A673 (cell line): ENCODE data around the gene FXYD3. TPM values are rescaled to one million over a fixed set of nuclear protein-coding genes. Genes with fewer than 3 reads are reported as not detected.

Source experiments
- BruUV-seq: library from RNA; stranded (reverse); fragments of 400-500 nt; replicated peaks from 2 replicates; lab custom pipeline; 2021; lab: Mats Ljungman, UMichigan
- CTCF ChIA-PET: fragments of 300-600 bp; sonication (Branson Sonifier 250); formaldehyde crosslinking; loops from one replicate; lab custom pipeline; 2022; ENCODE audit warnings: antibody characterized with exemption; lab: Charles Lee
- POLR2A ChIA-PET: fragments of 300-600 bp; sonication (Branson Sonifier 250); formaldehyde crosslinking; loops from one replicate; lab custom pipeline; 2022; ENCODE audit warnings: antibody characterized with exemption; ENCODE audit not compliant: low non-redundant PET; lab: Charles Lee
- DNase-seq: peaks from one replicate; pipeline ENCODE4 v3.0.0-alpha.2; 2015; ENCODE audit warnings: low spot score
- H3K27ac ChIP-seq: fragments of 200-600 bp; sonication (generic); 2 replicates; pipeline ENCODE4 v1.5.1; 2016; ENCODE audit warnings: mixed run types, low read depth, mild to moderate bottlenecking, mixed read lengths, antibody characterized with exemption, low read length; ENCODE audit not compliant: poor library complexity, severe bottlenecking
- H3K27me3 ChIP-seq: fragments of 200-600 bp; sonication (generic); replicated peaks from 2 replicates; pipeline ENCODE4 v1.6.1; 2017; ENCODE audit warnings: mixed run types, low read depth, mild to moderate bottlenecking, mixed read lengths, antibody characterized with exemption, low read length; ENCODE audit not compliant: insufficient read depth, poor library complexity
- H3K36me3 ChIP-seq: fragments of 200-600 bp; sonication (generic); 2 replicates; pipeline ENCODE4 v1.6.1; 2016; ENCODE audit warnings: mixed run types, mild to moderate bottlenecking, mixed read lengths, antibody characterized with exemption, low read length; ENCODE audit not compliant: insufficient read depth, poor library complexity, severe bottlenecking
- H3K4me1 ChIP-seq: fragments of 200-600 bp; sonication (generic); 2 replicates; pipeline ENCODE4 v1.6.1; 2017; ENCODE audit warnings: mixed run types, mild to moderate bottlenecking, mixed read lengths, antibody characterized with exemption, low read length; ENCODE audit not compliant: insufficient read depth, poor library complexity, severe bottlenecking
- H3K4me3 ChIP-seq: fragments of 200-600 bp; sonication (generic); 2 replicates; pipeline ENCODE4 v1.5.1; 2016; ENCODE audit warnings: low read depth, mixed run types, mild to moderate bottlenecking, mixed read lengths, low read length; ENCODE audit not compliant: poor library complexity, severe bottlenecking
- H3K9me3 ChIP-seq: fragments of 200-600 bp; sonication (generic); 2 replicates; pipeline ENCODE4 v1.6.1; 2016; ENCODE audit warnings: mixed run types, low read depth, mild to moderate bottlenecking, mixed read lengths, antibody characterized with exemption, low read length; ENCODE audit not compliant: poor library complexity, severe bottlenecking
- CTCF ChIP-seq: fragments of 300-800, 200-600 bp; sonication (generic); conservative IDR thresholded peaks from 2 replicates; pipeline ENCODE4 v1.5.1; 2017; ENCODE audit warnings: low read depth, mild to moderate bottlenecking, antibody characterized with exemption, low read length, moderate library complexity, mixed read lengths
- EZH2 ChIP-seq: fragments of 200-600 bp; sonication (generic); IDR thresholded peaks from 2 replicates; pipeline ENCODE4 v1.6.1; 2017; ENCODE audit warnings: borderline replicate concordance, low read depth, mild to moderate bottlenecking, mixed read lengths, antibody characterized with exemption, low read length; ENCODE audit not compliant: poor library complexity, severe bottlenecking
- intact Hi-C: fragments of 100-400 bp; cut with micrococcal nuclease; formaldehyde crosslinking; loops from one replicate; pipeline ENCODE4 v1.10.0; 2022; ENCODE audit not compliant: unreplicated experiment
- total RNA-seq: library from RNA; stranded (reverse); gene quantifications from 2 replicates; pipeline ENCODE4 v1.2.3, GENCODE V29; 2021

Gene FXYD3
- total RNA-seq, 1 experiment from 2014 or later = not detected

- Histone ChIP-seq H3K9me3 (peaks cover 5% of the 10 kb centered on the region), H3K4me3 (no peak overlapping the region), H3K4me1 (no peaks in the 10 kb centered on the region), H3K27me3 (no peaks in the 10 kb centered on the region), H3K36me3 (no peaks in the 10 kb centered on the region), H3K27ac (no peak overlapping the region)
- ChIA-PET CTCF (no interaction called here), POLR2A (no interaction called here)
- TF ChIP-seq EZH2 (no peak), CTCF (no peak)
- no TSS peak for BruUV-seq
- intact Hi-C loops = no loop called here
- no peak for DNase-seq
Observed at GRCh38 chr19:35162471-35163326, 47.1 kb downstream of the FXYD3 start.

GRCh38 chr19:35164418-35164817, 48.8 kb downstream of the FXYD3 start:
- H3K4me1 ChIP-seq = no peaks in the 10 kb centered on the region
- H3K36me3 ChIP-seq = no peaks in the 10 kb centered on the region
- H3K4me3 ChIP-seq = no peak overlapping the region
- DNase-seq = no peak
- no peak overlapping the region for H3K27ac ChIP-seq
- ChIA-PET CTCF (no interaction called here), POLR2A (no interaction called here)
- intact Hi-C loops = no loop called here
- BruUV-seq = no TSS peak
- H3K27me3 ChIP-seq = no peaks in the 10 kb centered on the region
- no peak for TF ChIP-seq CTCF
- TF ChIP-seq EZH2 = no peak
- H3K9me3 ChIP-seq = peaks cover 5% of the 10 kb centered on the region

GRCh38 chr19:35165200-35166058, 49.8 kb downstream of the FXYD3 start:
- CTCF ChIA-PET = no interaction called here
- POLR2A ChIA-PET = no interaction called here
- intact Hi-C loops = no loop called here
- DNase-seq = no peak
- H3K36me3 ChIP-seq = no peaks in the 10 kb centered on the region
- no peaks in the 10 kb centered on the region for H3K27me3 ChIP-seq
- no TSS peak for BruUV-seq
- H3K27ac ChIP-seq = no peak overlapping the region
- H3K4me1 ChIP-seq = no peaks in the 10 kb centered on the region
- H3K4me3 ChIP-seq = no peak overlapping the region
- H3K9me3 ChIP-seq = peaks cover 5% of the 10 kb centered on the region
- TF ChIP-seq CTCF (no peak), EZH2 (no peak)
